ENCODE measurements around the gene DNAH8.

The DNAH8 gene

GRCh38 chr6:39003072-39003471 lies 288.0 kb downstream of the DNAH8 start:
- no peaks in the 10 kb centered on the region for H3K9me3 ChIP-seq (ENCODE audit: control insufficient read depth, insufficient read depth, low read length)
- H3F3A ChIP-seq (ENCODE audit: control insufficient read depth, insufficient read depth), result no peaks in the 10 kb centered on the region
- TF ChIP-seq EZH2phosphoT487 (IDR thresholded peaks at IDR 0.05; ENCODE audit: borderline replicate concordance, low read length) (no peak), CTCF (IDR thresholded peaks at IDR 0.05; ENCODE audit: low read depth, low read length, poor library complexity, severe bottlenecking) (peak; percentile 34)
- no peaks in the 10 kb centered on the region for H3K79me2 ChIP-seq (ENCODE audit: control insufficient read depth, low read length)
- no peaks in the 10 kb centered on the region for H3K9me2 ChIP-seq (replicated peaks; ENCODE audit: control insufficient read depth, low read length)
- H3K27ac ChIP-seq (ENCODE audit: low read depth, low read length), result no peak overlapping the region
- no peak overlapping the region for H3K4me2 ChIP-seq (ENCODE audit: low read length)
- no peaks in the 10 kb centered on the region for H3K36me3 ChIP-seq (ENCODE audit: control insufficient read depth, low read length)
- H4K20me1 ChIP-seq (ENCODE audit: control insufficient read depth, insufficient read depth, low read depth, low read length), result no peaks in the 10 kb centered on the region
- no peak overlapping the region for H3K4me3 ChIP-seq (ENCODE audit: low read length)
- H3K4me1 ChIP-seq (ENCODE audit: control insufficient read depth, low read length), result no peaks in the 10 kb centered on the region
- peaks cover 22% of the 10 kb centered on the region for H3K27me3 ChIP-seq (ENCODE audit: control insufficient read depth, low read length)

- no peak overlapping the region for H3K4me3 ChIP-seq (ENCODE audit: low read length)
- H3K36me3 ChIP-seq (ENCODE audit: control insufficient read depth, low read length), result no peaks in the 10 kb centered on the region
- H4K20me1 ChIP-seq (ENCODE audit: control insufficient read depth, insufficient read depth, low read depth, low read length), result no peaks in the 10 kb centered on the region
- no peaks in the 10 kb centered on the region for H3K9me2 ChIP-seq (replicated peaks; ENCODE audit: control insufficient read depth, low read length)
- no peaks in the 10 kb centered on the region for H3K79me2 ChIP-seq (ENCODE audit: control insufficient read depth, low read length)
- H3K27ac ChIP-seq (ENCODE audit: low read depth, low read length), result no peak overlapping the region
- peaks cover 25% of the 10 kb centered on the region for H3K27me3 ChIP-seq (ENCODE audit: control insufficient read depth, low read length)
- H3F3A ChIP-seq (ENCODE audit: control insufficient read depth, insufficient read depth), result no peaks in the 10 kb centered on the region
- no peaks in the 10 kb centered on the region for H3K4me1 ChIP-seq (ENCODE audit: control insufficient read depth, low read length)
- no peak overlapping the region for H3K4me2 ChIP-seq (ENCODE audit: low read length)
- no peaks in the 10 kb centered on the region for H3K9me3 ChIP-seq (ENCODE audit: control insufficient read depth, insufficient read depth, low read length)
- TF ChIP-seq CTCF (IDR thresholded peaks at IDR 0.05; ENCODE audit: low read depth, low read length, poor library complexity, severe bottlenecking), result no peak
- TF ChIP-seq EZH2phosphoT487 (IDR thresholded peaks at IDR 0.05; ENCODE audit: borderline replicate concordance, low read length), result no peak
Observed at GRCh38 chr6:39003492-39003891, 288.4 kb downstream of the DNAH8 start.

- TF ChIP-seq CTCF (IDR thresholded peaks at IDR 0.05; ENCODE audit: low read depth, low read length, poor library complexity, severe bottlenecking) (no peak), EZH2phosphoT487 (IDR thresholded peaks at IDR 0.05; ENCODE audit: borderline replicate concordance, low read length) (no peak)
- Histone ChIP-seq H3F3A (ENCODE audit: control insufficient read depth, insufficient read depth) (no peaks in the 10 kb centered on the region), H3K4me3 (ENCODE audit: low read length) (no peak overlapping the region), H3K9me2 (replicated peaks; ENCODE audit: control insufficient read depth, low read length) (no peaks in the 10 kb centered on the region), H3K4me1 (ENCODE audit: control insufficient read depth, low read length) (no peaks in the 10 kb centered on the region), H3K79me2 (ENCODE audit: control insufficient read depth, low read length) (no peaks in the 10 kb centered on the region), H3K27ac (ENCODE audit: low read depth, low read length) (no peak overlapping the region), H4K20me1 (ENCODE audit: control insufficient read depth, insufficient read depth, low read depth, low read length) (no peaks in the 10 kb centered on the region), H3K36me3 (ENCODE audit: control insufficient read depth, low read length) (no peaks in the 10 kb centered on the region), H3K27me3 (ENCODE audit: control insufficient read depth, low read length) (peaks cover 32% of the 10 kb centered on the region), H3K9me3 (ENCODE audit: control insufficient read depth, insufficient read depth, low read length) (no peaks in the 10 kb centered on the region), H3K4me2 (ENCODE audit: low read length) (no peak overlapping the region)
Observed at GRCh38 chr6:39004801-39005200, 289.7 kb downstream of the DNAH8 start.

GRCh38 chr6:39005774-39006173 lies 290.7 kb downstream of the DNAH8 start:
- no peaks in the 10 kb centered on the region for H3K36me3 ChIP-seq (ENCODE audit: control insufficient read depth, low read length)
- H3K27me3 ChIP-seq (ENCODE audit: control insufficient read depth, low read length), result peaks cover 28% of the 10 kb centered on the region
- H4K20me1 ChIP-seq (ENCODE audit: control insufficient read depth, insufficient read depth, low read depth, low read length), result no peaks in the 10 kb centered on the region
- H3K79me2 ChIP-seq (ENCODE audit: control insufficient read depth, low read length), result no peaks in the 10 kb centered on the region
- H3K9me2 ChIP-seq (replicated peaks; ENCODE audit: control insufficient read depth, low read length), result no peaks in the 10 kb centered on the region
- no peak overlapping the region for H3K4me3 ChIP-seq (ENCODE audit: low read length)
- H3K4me1 ChIP-seq (ENCODE audit: control insufficient read depth, low read length), result no peaks in the 10 kb centered on the region
- H3K4me2 ChIP-seq (ENCODE audit: low read length), result no peak overlapping the region
- H3F3A ChIP-seq (ENCODE audit: control insufficient read depth, insufficient read depth), result no peaks in the 10 kb centered on the region
- TF ChIP-seq CTCF (IDR thresholded peaks at IDR 0.05; ENCODE audit: low read depth, low read length, poor library complexity, severe bottlenecking) (no peak), EZH2phosphoT487 (IDR thresholded peaks at IDR 0.05; ENCODE audit: borderline replicate concordance, low read length) (no peak)
- H3K27ac ChIP-seq (ENCODE audit: low read depth, low read length), result no peak overlapping the region
- H3K9me3 ChIP-seq (ENCODE audit: control insufficient read depth, insufficient read depth, low read length), result no peaks in the 10 kb centered on the region
